Kidney epithelial cell (primary cell): ENCODE measurements around the gene OR10G7. TPM values are rescaled to one million over a fixed set of nuclear protein-coding genes. Genes with fewer than 3 reads are reported as not detected.
"Not testable (repeated sequence)": the region's sequence is repeated elsewhere in the genome, so short reads cannot be mapped to it uniquely, and the experiment has no call there.

Experiments used
- DNase-seq: peaks from one replicate; pipeline ENCODE4 v3.0.0-alpha.2; 2010; ENCODE audit warnings: low read depth
- H3K27me3 ChIP-seq: 2 replicates; pipeline ENCODE4 v1.6.0; 2011; ENCODE audit warnings: low read length; ENCODE audit not compliant: control insufficient read depth, insufficient read depth
- H3K36me3 ChIP-seq: 2 replicates; pipeline ENCODE4 v1.5.1; 2011; ENCODE audit warnings: low read length; ENCODE audit not compliant: control insufficient read depth, insufficient read depth
- H3K4me3 ChIP-seq: 2 replicates; pipeline ENCODE4 v1.5.1; 2011; ENCODE audit warnings: low read depth, mild to moderate bottlenecking, control low read depth, low read length
- total RNA-seq: library from RNA; depleted of rRNA; stranded (reverse); fragments of >200 nt; gene quantifications from 2 replicates; pipeline ENCODE4 v1.2.3, GENCODE V29; 2015
- TF ChIP-seq, protein P1 (sequence below): IDR thresholded peaks from 2 replicates; pipeline ENCODE4 v1.5.1; 2011; ENCODE audit warnings: mild to moderate bottlenecking, moderate library complexity, low read length, control low read depth, inconsistent platforms; ENCODE audit not compliant: insufficient read depth, poor library complexity, severe bottlenecking

Gene OR10G7
- total RNA-seq, 1 donor from 2014 or later: not detected

DNA sequence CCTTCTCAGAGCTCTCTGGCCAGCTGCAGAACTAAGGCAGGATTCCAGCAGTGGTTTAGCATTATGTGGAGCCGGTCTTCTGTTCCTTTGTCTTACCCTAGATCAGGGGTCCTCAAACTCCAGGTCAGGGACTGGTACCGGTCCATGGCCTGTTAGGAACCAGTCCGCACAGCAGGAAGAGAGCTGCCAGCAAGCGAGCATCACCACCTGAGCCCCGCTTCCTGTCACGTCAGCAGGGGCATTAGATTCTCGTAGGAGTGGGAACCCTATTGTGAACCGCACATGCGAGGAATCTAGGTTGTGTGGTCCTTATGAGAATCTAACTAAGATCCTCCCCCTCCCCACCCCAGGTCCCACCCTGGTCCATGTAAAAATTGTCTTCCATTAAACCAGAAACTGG, 1.6 kb downstream of the OR10G7 start:
- Histone ChIP-seq H3K4me3 (no peak overlapping the region), H3K27me3 (no peaks in the 10 kb centered on the region), H3K36me3 (no peaks in the 10 kb centered on the region)
- TF ChIP-seq, protein P1, sequence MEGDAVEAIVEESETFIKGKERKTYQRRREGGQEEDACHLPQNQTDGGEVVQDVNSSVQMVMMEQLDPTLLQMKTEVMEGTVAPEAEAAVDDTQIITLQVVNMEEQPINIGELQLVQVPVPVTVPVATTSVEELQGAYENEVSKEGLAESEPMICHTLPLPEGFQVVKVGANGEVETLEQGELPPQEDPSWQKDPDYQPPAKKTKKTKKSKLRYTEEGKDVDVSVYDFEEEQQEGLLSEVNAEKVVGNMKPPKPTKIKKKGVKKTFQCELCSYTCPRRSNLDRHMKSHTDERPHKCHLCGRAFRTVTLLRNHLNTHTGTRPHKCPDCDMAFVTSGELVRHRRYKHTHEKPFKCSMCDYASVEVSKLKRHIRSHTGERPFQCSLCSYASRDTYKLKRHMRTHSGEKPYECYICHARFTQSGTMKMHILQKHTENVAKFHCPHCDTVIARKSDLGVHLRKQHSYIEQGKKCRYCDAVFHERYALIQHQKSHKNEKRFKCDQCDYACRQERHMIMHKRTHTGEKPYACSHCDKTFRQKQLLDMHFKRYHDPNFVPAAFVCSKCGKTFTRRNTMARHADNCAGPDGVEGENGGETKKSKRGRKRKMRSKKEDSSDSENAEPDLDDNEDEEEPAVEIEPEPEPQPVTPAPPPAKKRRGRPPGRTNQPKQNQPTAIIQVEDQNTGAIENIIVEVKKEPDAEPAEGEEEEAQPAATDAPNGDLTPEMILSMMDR: no peak
- DNase-seq: no peak

GRCh38 chr11:124036666-124037065, 4.5 kb downstream of the OR10G7 start:
- H3K27me3 ChIP-seq: no peaks in the 10 kb centered on the region
- no peak for DNase-seq
- H3K36me3 ChIP-seq: no peaks in the 10 kb centered on the region
- no peak overlapping the region for H3K4me3 ChIP-seq
- TF ChIP-seq, protein P1: no peak

GRCh38 chr11:124026498-124026897, 14.6 kb downstream of the OR10G7 start, which contains the start of gene OR10G8:
Gene OR10G8, plus strand, starts transcription at chr11:124026798. Its CDS starts 2,825 bp downstream, at chr11:124029623.
- Histone ChIP-seq H3K27me3 (no peaks in the 10 kb centered on the region), H3K36me3 (no peaks in the 10 kb centered on the region), H3K4me3 (no peak within 1 kb of the TSS)
- no peak for DNase-seq
- TF ChIP-seq, protein P1: no peak

GRCh38 chr11:124015837-124016236, 25.3 kb downstream of the OR10G7 start:
- DNase-seq, H3K36me3 ChIP-seq, H3K4me3 ChIP-seq, H3K27me3 ChIP-seq: not testable (repeated sequence)

GRCh38 chr11:124012697-124013096, 28.4 kb downstream of the OR10G7 start, which contains the start of gene OR10G4:
Gene OR10G4, plus strand, starts transcription at chr11:124012997. Its CDS starts 2,578 bp downstream, at chr11:124015575.
- DNase-seq: no peak
- no peak within 1 kb of the TSS for H3K4me3 ChIP-seq
- TF ChIP-seq, protein P1: no peak
- no peaks in the 10 kb centered on the region for H3K27me3 ChIP-seq
- H3K36me3 ChIP-seq: no peaks in the 10 kb centered on the region

DNA sequence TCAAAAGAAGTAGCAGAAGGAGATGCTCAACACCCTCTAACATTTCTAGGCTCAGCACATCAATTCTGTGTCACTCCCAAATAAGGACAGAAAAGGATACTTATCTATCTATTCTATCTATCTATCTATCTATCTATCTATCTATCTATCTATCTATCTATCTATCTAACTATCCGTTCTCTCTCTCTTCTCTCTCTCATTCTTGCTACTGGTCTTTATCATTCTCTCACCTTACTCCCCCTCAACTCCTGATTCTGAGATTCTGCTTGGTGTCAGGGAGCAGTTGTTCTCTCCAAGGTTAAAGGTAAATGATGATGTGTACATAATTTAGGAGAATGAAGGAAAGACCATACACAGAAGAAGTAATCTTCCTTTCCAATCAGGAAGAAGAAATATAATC, 46.0 kb downstream of the OR10G7 start, which contains the start of gene OR10G6:
Gene OR10G6, minus strand, starts transcription at position 43 of the 400 bp plus-strand sequence. Its CDS starts 0 bp downstream, at position 43.
- H3K36me3 ChIP-seq: no peaks in the 10 kb centered on the region
- TF ChIP-seq, protein P1: no peak
- no peak within 1 kb of the TSS for H3K4me3 ChIP-seq
- no peaks in the 10 kb centered on the region for H3K27me3 ChIP-seq
- no peak for DNase-seq

Other genes with a start within 250 kb of the OR10G7 start
- not detected in 2 replicates for gene OR6M1, start 235.0 kb downstream of the OR10G7 start, total RNA-seq
- not detected in 2 replicates for gene TMEM225, start 155.7 kb downstream of the OR10G7 start, total RNA-seq
- gene OR8D4, start 139.2 kb downstream of the OR10G7 start, total RNA-seq: not detected in 2 replicates
- gene OR4D5, start 101.7 kb downstream of the OR10G7 start, total RNA-seq: not detected in 2 replicates
- gene OR6T1, start 97.5 kb downstream of the OR10G7 start, total RNA-seq: 0.34 TPM in 1 of 2 replicates, not detected in the other
- not detected in 2 replicates for gene OR10S1, start 63.5 kb downstream of the OR10G7 start, total RNA-seq
- not detected in 2 replicates for gene OR10G6, start 46.2 kb downstream of the OR10G7 start, total RNA-seq
- not detected in 2 replicates for gene OR10G4, start 28.3 kb downstream of the OR10G7 start, total RNA-seq
- gene OR10G9, start 18.3 kb downstream of the OR10G7 start, total RNA-seq: not detected in 2 replicates
- gene OR10G8, start 14.5 kb downstream of the OR10G7 start, total RNA-seq: not detected in 2 replicates
- gene VWA5A, start 74.1 kb upstream of the OR10G7 start, total RNA-seq: 26.6 and 33.4 TPM in 2 replicates
- gene OR10D3, start 142.0 kb upstream of the OR10G7 start, total RNA-seq: not detected in 2 replicates
- gene OR8G1, start 199.8 kb upstream of the OR10G7 start, total RNA-seq: not detected in 2 replicates
- not detected in 2 replicates for gene OR8G5, start 215.1 kb upstream of the OR10G7 start, total RNA-seq